ENCODE data around the gene TMEM94. TPM values are rescaled to one million over a fixed set of nuclear protein-coding genes. Genes with fewer than 3 reads are reported as not detected.

Gene TMEM94
- total and polyA plus RNA-seq, 2 of the 8 experiments (the other 6 are each of a cell fraction or from before 2014, with no cell fraction given) = 54.8 to 69.9 TPM

DNA sequence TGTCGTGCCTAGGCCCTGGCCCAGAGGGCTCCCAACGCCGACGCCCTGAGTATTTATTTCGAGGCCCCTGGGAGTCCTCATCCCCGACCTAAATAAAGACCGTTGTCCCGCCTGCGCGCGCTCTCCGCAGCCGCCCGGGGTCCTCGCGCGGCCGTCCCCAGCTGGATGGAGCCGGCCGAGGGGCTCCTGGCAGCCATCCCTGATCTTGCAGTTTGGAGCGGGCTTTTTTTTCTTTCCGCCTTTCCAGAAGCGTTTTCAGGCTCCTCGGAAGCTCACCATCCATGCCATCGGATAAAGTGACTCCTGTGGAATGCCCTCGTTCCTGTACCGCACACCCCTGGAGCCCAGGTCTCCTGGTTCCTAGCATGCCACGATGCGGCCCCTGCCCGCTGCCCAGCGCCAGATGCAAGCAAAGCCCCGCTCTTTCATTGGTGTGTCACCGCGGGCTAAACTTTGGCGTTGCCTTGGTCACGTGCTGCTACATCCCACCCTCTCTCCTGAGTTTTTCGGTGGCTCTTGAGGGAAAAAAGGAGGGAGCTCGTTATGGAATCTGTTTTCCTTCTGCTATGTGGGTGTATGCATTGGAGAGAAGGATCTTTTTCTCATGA lies 716 bp downstream of the TMEM94 start:
- Histone ChIP-seq H3K79me1 (ENCODE audit: low read depth, low read length) (no peaks in the 10 kb centered on the region), H3K18ac (ENCODE audit: extremely low read depth, low read length) (peak overlapping the region; percentile 71; the same call in 1 of the 2 replicates), H3K9ac (replicated peaks in 1 of 4; ENCODE audit: extremely low read depth in 1 of 4, low read depth in 3 of 4, low read length in 3 of 4) (peak overlapping the region; percentile 71 to 87 (median 83)), H3K4ac (replicated peaks; ENCODE audit: insufficient read length, low read depth, low read length) (no peak overlapping the region), H4K91ac (replicated peaks; ENCODE audit: insufficient read length, low read length) (peak overlapping the region; percentile 88), H2BK12ac (ENCODE audit: low read depth, low read length) (peak overlapping the region; percentile 87; the same call in 1 of the 2 replicates), H3K9me3 (ENCODE audit: insufficient read depth in 2 of 2, low read depth in 1 of 2, low read length in 1 of 2) (no peaks in the 10 kb centered on the region), H4K5ac (ENCODE audit: insufficient read length, low read depth, low read length) (peak overlapping the region; percentile 92), H3K23me2 (ENCODE audit: low read depth, low read length) (peaks cover 8% of the 10 kb centered on the region), H3K14ac (ENCODE audit: insufficient read length) (no peak overlapping the region), H2BK20ac (ENCODE audit: low read length) (0 out of 2 replicates have a peak overlapping the region, but pooled peaks have one; percentile 48), H3K79me2 (ENCODE audit: control insufficient read depth in 1 of 2, insufficient read depth in 2 of 2, low read length in 2 of 2) (no peaks in the 10 kb centered on the region; a peak in 1 of 4 replicates), H3K36me3 (ENCODE audit: control insufficient read depth in 2 of 4, insufficient read depth in 4 of 4, low read length in 3 of 4) (no peaks in the 10 kb centered on the region), H3K4me2 (ENCODE audit: insufficient read depth in 1 of 2, low read depth in 2 of 2, low read length in 2 of 2) (peak overlapping the region; percentile 79 to 80), H3K4me3 (ENCODE audit: extremely low read depth in 1 of 4, insufficient read depth in 2 of 4, low read depth in 3 of 4, low read length in 4 of 4) (peak overlapping the region; percentile 75 to 83 (median 80)), H4K20me1 (replicated peaks in 1 of 2; ENCODE audit: control insufficient read depth in 1 of 2, insufficient read depth in 2 of 2, low read length in 2 of 2) (no peaks in the 10 kb centered on the region), H3K27me3 (replicated peaks in 1 of 4; ENCODE audit: control insufficient read depth in 3 of 4, extremely low read depth in 1 of 4, insufficient read depth in 3 of 4, low read length in 3 of 4) (no peaks in the 10 kb centered on the region), H2BK15ac (ENCODE audit: low read length) (peak overlapping the region; percentile 92; the same call in 1 of the 2 replicates), H2BK5ac (ENCODE audit: low read depth, low read length) (peak overlapping the region; percentile 71; the same call in 1 of the 2 replicates), H2AK5ac (ENCODE audit: low read depth, low read length) (0 out of 2 replicates have a peak overlapping the region, but pooled peaks have one; percentile 5), H3K56ac (replicated peaks; ENCODE audit: insufficient read length, low read depth, low read length) (peak overlapping the region; percentile 94), H3K27ac (ENCODE audit: low read depth, low read length) (peak overlapping the region; percentile 85), H2BK120ac (replicated peaks; ENCODE audit: low read depth, low read length) (no peak overlapping the region), H3K23ac (ENCODE audit: insufficient read length) (no peak overlapping the region), H3K4me1 (replicated peaks in 1 of 4; ENCODE audit: control insufficient read depth in 3 of 4, insufficient read depth in 4 of 4, low read length in 3 of 4) (peaks cover 0 to 7% (median 4%) of the 10 kb centered on the region in 4 experiments; a peak in 6 of 7 replicates), H4K8ac (ENCODE audit: extremely low read depth, insufficient read depth, low read length) (peak overlapping the region; percentile 99), H2AFZ (ENCODE audit: low read length) (0 out of 2 replicates have a peak overlapping the region, but pooled peaks have one; percentile 60)
- ChIA-PET CTCF (ENCODE audit: partially characterized antibody) (interaction anchor here (1.1 to 2.2 kb wide), 7 partner anchors 9 to 217 kb away, joined by 3 to 7 read pairs (median 3); partner anchors contain the start of genes GGA3, MRPS7 and SMIM5), POLR2A (ENCODE audit: partially characterized antibody) (interaction anchor here (0.6 to 3.6 kb wide), 16 partner anchors 8 to 326 kb away, joined by 3 to 17 read pairs (median 4); partner anchors contain the start of genes JPT1, MIF4GD and SUMO2)
- FAIRE-seq = no peak
- WGBS, 2 experiments (ENCODE audit: extremely low coverage in 1 of 2, insufficient coverage in 1 of 2, insufficient read length in 1 of 2, insufficient replicate concordance in 2 of 2, low coverage in 1 of 2, low lambda C conversion rate in 2 of 2, missing lambda C conversion rate in 1 of 2) = 6% methylated on average over 38 of the region's 38 CpGs; no CpG with 5 or more reads in 1 of the 2 experiments
- DNase-seq (ENCODE audit: low read depth in 1 of 2, low spot score in 2 of 2) = peak in 1 of 2 experiments; percentile 70
- TF ChIP-seq TCF12 (IDR thresholded peaks at IDR 0.05; ENCODE audit: low read depth, low read length) = no peak
- no peak for TF ChIP-seq KDM4A (IDR thresholded peaks at IDR 0.05; ENCODE audit: low read depth, low read length, severe bottlenecking)
- TF ChIP-seq SIN3A (conservative IDR thresholded peaks at IDR 0.05 in 1 of 2, IDR thresholded peaks at IDR 0.05 in 1 of 2; ENCODE audit: low read depth in 1 of 2, low read length in 2 of 2) = no peak
- TF ChIP-seq, protein P1, sequence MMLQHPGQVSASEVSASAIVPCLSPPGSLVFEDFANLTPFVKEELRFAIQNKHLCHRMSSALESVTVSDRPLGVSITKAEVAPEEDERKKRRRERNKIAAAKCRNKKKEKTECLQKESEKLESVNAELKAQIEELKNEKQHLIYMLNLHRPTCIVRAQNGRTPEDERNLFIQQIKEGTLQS (IDR thresholded peaks at IDR 0.05; ENCODE audit: insufficient read depth, low read depth, low read length) = peak; percentile 76
- TF ChIP-seq CHD1 (IDR thresholded peaks at IDR 0.05; ENCODE audit: low read depth, low read length) = no peak
- no peak for TF ChIP-seq CTBP2 (IDR thresholded peaks at IDR 0.05; ENCODE audit: borderline replicate concordance, insufficient read depth, insufficient read length, low read length)
- no peak for TF ChIP-seq SP2 (IDR thresholded peaks at IDR 0.05; ENCODE audit: low read length)
- TF ChIP-seq RAD21 (IDR thresholded peaks at IDR 0.05 in 1 of 2, conservative IDR thresholded peaks at IDR 0.05 in 1 of 2; ENCODE audit: low read depth in 2 of 2, low read length in 2 of 2) = no peak
- no peak for TF ChIP-seq NRF1 (IDR thresholded peaks at IDR 0.05; ENCODE audit: low read depth, low read length)
- no peak for TF ChIP-seq ZNF274 (IDR thresholded peaks at IDR 0.05; ENCODE audit: borderline replicate concordance, extremely low read depth, low read length)

Measured in H1 (cell line).